ENCODE results near the gene COA3.

DNA sequence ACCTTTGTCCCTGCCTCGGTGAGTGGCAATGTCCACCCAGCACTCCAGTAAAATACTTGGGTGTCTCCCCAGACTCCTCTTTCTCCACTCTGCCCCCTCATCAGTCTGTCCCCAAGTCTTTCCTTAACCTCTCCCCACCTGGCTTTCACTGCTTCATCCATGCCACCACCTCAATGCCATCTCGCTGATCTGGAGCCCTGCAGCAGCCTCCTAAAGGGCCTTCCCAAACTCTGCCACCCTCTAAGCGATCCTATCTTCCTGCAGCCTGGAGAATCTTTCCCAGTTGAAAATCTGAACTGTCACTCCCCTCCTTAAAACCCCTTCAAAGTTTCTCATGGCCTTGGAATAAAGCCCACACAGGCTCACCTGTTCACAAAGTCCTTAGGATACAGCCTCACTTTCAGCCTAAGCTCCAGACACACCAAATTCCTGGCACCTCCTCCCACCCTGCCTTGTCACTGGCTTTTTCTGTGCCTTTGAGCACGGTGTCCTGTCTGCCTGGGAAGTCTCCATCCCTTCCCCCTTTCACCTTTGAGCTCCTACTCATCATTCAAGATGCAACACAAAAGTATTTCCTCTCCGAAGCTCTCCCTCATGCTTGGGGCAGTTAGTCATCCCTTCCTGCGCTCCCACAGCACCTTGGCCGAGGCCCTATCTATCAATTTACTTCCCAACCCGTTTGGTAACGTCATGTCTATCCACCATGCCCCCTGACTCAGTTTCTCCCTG lies 15.3 kb downstream of the COA3 start:
- TF ChIP-seq, protein P1, sequence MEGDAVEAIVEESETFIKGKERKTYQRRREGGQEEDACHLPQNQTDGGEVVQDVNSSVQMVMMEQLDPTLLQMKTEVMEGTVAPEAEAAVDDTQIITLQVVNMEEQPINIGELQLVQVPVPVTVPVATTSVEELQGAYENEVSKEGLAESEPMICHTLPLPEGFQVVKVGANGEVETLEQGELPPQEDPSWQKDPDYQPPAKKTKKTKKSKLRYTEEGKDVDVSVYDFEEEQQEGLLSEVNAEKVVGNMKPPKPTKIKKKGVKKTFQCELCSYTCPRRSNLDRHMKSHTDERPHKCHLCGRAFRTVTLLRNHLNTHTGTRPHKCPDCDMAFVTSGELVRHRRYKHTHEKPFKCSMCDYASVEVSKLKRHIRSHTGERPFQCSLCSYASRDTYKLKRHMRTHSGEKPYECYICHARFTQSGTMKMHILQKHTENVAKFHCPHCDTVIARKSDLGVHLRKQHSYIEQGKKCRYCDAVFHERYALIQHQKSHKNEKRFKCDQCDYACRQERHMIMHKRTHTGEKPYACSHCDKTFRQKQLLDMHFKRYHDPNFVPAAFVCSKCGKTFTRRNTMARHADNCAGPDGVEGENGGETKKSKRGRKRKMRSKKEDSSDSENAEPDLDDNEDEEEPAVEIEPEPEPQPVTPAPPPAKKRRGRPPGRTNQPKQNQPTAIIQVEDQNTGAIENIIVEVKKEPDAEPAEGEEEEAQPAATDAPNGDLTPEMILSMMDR (IDR thresholded peaks at IDR 0.05) = no peak
- TF ChIP-seq POLR2AphosphoS5 (IDR thresholded peaks at IDR 0.05; ENCODE audit: low read depth, low read length) = no peak
- TF ChIP-seq SIN3A (IDR thresholded peaks at IDR 0.05; ENCODE audit: borderline replicate concordance, insufficient read depth, low read depth, low read length) = no peak
- TF ChIP-seq, protein P2, sequence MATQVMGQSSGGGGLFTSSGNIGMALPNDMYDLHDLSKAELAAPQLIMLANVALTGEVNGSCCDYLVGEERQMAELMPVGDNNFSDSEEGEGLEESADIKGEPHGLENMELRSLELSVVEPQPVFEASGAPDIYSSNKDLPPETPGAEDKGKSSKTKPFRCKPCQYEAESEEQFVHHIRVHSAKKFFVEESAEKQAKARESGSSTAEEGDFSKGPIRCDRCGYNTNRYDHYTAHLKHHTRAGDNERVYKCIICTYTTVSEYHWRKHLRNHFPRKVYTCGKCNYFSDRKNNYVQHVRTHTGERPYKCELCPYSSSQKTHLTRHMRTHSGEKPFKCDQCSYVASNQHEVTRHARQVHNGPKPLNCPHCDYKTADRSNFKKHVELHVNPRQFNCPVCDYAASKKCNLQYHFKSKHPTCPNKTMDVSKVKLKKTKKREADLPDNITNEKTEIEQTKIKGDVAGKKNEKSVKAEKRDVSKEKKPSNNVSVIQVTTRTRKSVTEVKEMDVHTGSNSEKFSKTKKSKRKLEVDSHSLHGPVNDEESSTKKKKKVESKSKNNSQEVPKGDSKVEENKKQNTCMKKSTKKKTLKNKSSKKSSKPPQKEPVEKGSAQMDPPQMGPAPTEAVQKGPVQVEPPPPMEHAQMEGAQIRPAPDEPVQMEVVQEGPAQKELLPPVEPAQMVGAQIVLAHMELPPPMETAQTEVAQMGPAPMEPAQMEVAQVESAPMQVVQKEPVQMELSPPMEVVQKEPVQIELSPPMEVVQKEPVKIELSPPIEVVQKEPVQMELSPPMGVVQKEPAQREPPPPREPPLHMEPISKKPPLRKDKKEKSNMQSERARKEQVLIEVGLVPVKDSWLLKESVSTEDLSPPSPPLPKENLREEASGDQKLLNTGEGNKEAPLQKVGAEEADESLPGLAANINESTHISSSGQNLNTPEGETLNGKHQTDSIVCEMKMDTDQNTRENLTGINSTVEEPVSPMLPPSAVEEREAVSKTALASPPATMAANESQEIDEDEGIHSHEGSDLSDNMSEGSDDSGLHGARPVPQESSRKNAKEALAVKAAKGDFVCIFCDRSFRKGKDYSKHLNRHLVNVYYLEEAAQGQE (IDR thresholded peaks at IDR 0.05; ENCODE audit: insufficient read depth in 1 of 2, low read depth in 2 of 2, low read length in 1 of 2) = no peak

All from Panc1 (cell line).